Heart left ventricle (tissue), 13 donors: ENCODE results near the gene ACADSB.

Experiments
- CTCF ChIP-seq, 12 donors: fragments of 200-600 bp; sonication (generic) in 4 of 12; IDR thresholded peaks; one replicate each; pipeline versions ENCODE4 v1.5.0 to v1.8.0; 2018 to 2022; ENCODE audit warnings: antibody characterized with exemption in 12 of 12, mild to moderate bottlenecking in 5 of 12
- POLR2A ChIP-seq, 2 donors: fragments of 450-650 bp; IDR thresholded peaks; one replicate each; pipeline ENCODE4 v1.6.1; 2017; ENCODE audit warnings: antibody characterized with exemption in 2 of 2, mild to moderate bottlenecking in 2 of 2, moderate library complexity in 2 of 2
- donor health status: ischemic (EF 13 %, LVEDD 7.1; RV severe dilation, severe dysfunction).
- donor health status: DM: no; HTN: yes; CAD: no.
- donor health status: DM: no; HTN: no; CAD: no.
- donor health status: ischemic (EF 25% LVEDD 6.9; RV normal size, moderate dysfunction).
- donor health status: ischemic (EF 25% LVEDD 5.7; RV mildly dilated, moderate dysfunction).
- donor health status: ischemic (EF 35%, LVEDD 5.7; RV mildly dilated, moderate dysfunction).
- donor health status: nonischemic (EF 11% LVEDD 7.7; RV severe dilation, severe dysfunction).
- donor health status: DM: yes; HTN: yes; CAD: no.
- donor health status: PGD.
- donor health status: ischemic (EF 29% LVEDD 5.4; RV normal size, mild dysfunction).
- donor health status: nonischemic (EF 23%, LVEDD 6.1; RV moderate dilation, normal function).

- TF ChIP-seq CTCF (IDR thresholded peaks at IDR 0.05) (peak; percentile 86 to 98 (median 95)), POLR2A (IDR thresholded peaks at IDR 0.05) (peak in 1 of 2 donors; percentile 53)
These were observed 28.4 kb upstream of the ACADSB start, which contains the start of gene PSTK for GRCh38 chr10:122980209-122981065.
